ENCODE measurements around the gene CNIH3. TPM values are rescaled to one million over a fixed set of nuclear protein-coding genes. Genes with fewer than 3 reads are reported as not detected.

CNIH3 gene
- polyA plus RNA-seq, 4 donors, result 9.6 to 11.2 (median 10.2) TPM

DNA sequence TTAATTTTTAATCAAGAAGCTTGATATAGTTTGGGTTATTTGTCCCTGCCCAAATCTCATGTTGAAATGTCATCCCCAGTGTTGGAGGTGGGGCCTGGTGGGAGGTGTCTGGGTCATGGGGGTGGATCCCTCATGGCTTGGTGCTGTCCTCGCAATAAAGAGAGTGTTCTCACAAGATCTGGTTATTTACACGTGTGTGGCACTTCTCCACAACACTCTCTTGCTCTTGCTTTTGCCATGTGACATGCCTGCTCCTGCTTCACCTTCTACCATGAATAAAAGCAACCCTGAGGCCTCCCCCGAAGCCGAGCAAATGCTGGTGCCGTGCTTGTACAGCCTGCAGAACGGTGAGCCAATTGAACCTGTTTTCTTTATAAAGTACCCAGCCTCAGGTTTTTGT is 2.6 kb upstream of the CNIH3 start:
- DNase-seq (ENCODE audit: low read depth in 4 of 4, low spot score in 3 of 4), result no peak

DNA sequence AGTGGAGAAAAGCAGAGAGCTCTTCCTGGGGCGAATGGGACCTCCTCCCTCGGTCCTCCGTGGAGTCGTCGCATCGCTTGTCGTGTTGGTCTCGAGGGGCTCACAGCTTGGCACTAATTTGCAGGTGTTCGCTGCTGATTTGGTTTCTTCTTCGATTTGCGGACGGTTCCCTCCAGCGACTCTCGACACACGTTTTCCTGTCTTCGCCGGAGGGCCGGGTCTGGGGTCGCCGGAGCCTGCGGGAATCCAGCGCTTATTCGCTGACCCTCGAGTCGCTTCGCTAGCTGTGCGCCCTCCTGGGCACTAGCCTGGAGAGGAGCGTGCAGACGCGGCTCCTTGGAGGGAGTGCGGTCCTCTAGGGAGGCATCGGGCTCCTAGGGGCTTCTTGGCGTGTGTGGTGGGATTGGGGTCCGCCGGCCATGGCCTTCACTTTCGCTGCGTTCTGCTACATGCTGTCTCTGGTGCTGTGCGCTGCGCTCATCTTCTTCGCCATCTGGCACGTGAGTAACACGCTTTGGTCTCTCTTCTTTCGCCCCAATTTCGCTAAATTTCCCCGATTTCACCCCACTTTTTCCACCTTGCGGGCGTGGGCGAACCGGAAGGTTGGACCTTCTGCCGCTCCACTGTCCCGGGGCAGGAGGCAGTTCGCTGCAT is 766 bp downstream of the CNIH3 start:
- DNase-seq (ENCODE audit: low read depth in 4 of 4, low spot score in 3 of 4), result no peak

DNA sequence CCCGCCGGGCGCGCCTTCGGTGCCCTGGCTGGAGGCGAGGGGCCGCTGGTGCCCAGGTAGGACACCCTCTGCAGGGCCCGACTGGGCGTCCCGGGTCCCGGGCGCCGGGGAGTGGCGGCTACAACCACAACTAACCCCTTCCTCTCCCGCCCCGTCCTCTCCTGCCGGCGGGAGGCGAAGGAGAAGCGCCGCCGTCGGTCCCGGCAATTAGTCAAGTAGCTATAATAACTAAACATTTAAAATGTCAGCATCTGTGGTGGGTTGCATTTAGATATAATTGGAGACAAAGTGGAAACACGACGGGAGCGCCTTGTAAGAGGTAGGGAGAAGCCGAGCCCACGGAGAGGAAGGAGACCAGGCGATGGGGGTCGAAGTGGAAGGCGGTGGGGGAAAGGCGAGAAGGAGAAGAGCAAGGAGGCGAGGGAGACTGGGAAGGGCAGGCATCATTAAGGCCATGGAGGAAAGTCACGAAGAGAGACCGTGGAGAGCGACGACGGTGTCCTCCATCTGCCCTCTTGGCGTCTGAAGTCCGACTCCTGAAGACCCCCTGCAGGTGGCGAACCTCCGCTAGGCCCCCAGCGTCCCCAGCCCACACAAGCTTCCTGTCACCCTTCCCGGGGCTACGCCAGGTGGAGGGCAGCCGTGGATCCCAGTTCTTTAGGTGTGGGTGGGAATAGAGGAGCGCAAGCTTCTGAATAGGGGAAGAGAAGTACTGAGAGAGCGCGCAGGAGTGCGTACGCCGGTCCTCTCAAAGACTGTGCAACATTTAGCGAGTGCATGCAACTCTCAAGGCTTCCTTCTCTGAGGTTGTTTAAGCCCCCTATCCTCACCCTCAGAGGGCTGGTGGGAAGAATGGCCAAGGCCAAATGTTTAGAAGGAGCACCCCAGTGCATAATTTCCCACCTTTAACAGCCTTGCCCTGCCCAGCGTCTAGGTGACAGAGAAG is 1.6 kb downstream of the CNIH3 start:
- no peak for DNase-seq (ENCODE audit: low read depth in 4 of 4, low spot score in 3 of 4)

DNA sequence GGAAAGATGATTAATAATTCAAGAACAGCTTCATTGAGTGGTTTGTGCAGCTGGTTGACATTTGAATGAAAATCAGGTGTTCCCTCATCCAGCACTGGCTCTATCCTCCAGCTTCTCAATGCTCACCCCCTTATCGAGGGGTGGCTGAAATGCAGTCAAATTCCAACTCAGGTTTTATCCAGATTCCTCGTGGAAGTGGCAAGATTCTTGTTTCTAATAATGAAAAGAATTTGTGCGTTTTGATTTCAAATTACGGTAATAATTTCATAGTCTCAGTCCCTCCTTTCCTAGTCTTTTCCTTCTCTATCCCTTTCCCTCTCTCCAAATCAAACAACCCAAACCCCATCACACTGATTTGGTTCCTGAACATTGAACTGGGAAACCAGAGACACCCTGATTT is 3.1 kb downstream of the CNIH3 start:
- no peak for DNase-seq (ENCODE audit: low read depth in 4 of 4, low spot score in 3 of 4)

DNA sequence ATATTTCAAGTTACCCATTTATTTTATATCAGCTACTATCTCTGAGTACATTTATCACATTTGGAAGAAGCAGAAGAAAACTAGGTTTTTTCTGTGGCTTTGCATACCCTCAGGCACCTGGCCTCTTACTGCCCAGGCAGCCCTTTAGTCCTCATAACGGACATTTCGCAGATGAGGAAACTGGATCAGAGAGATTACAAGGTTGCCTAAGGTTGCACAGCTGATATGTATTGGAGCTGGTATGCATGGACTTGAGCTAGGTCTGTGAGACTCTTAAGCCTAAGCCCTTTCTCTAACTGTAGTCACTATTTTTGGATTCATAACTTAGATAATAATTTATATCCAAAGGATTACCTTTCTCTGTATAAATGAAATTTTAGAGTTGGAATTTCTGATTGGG is 4.0 kb downstream of the CNIH3 start:
- no peak for DNase-seq (ENCODE audit: low read depth in 4 of 4, low spot score in 3 of 4)

DNA sequence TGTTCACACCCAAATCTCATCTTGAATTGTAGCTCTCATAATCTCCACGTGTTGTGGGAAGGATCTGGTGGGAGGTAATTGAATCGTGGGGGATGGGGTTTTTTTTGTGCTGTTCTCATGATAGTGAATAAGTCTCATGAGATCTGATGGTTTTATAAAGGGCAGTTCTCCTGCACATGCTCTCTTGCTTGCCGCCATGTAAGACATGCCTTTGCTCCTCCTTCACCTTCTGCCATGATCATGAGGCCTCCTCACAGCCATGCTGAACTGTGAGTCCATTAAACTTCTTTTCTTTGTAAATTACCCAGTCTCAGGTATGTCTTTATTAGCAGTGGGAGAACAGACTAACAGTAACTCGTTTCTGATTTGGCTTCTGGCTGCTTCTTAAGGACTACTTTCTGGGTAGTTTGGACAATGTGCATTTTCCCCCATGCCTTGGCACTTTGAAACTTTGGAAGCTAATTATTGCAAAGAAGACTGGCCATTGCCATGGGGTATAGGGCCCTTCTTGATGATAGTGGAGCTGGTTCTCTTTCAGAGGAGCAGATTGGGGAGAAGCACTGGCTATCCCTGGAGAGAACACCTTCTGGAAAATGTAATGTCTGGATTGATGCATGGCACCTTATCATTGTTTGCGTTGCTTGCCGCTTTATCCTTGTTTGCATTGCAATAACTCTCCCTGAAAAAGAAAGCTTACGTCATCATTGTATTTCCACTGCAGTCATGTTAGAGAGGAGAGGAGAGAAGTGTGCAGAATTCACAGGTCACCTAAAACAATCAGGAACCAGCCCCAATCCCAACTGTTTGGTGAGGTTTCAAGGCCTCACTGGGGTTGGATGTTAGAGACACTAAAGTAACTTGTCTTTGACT is 5.9 kb downstream of the CNIH3 start:
- no peak for DNase-seq (ENCODE audit: low read depth in 4 of 4, low spot score in 3 of 4)

DNA sequence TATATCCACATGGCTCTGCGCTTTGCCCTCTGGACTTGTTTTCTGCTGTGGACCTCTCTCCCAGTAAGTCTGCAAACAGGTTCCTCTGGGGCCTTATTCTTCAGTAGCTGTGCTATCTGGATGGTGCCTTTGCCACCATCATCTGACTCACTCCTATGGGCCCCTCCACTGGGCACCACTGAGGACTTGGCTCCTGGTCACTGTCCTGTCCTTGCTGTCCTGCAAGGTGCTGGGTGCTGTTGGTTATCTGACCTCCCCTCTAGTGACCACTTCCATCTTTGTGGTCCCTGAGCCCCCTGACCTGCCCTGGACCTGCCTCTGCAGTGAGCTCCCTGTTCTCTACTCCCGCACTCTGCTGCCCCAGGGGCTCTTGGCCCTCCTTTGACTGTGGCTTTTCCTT is 6.7 kb downstream of the CNIH3 start:
- no peak for DNase-seq (ENCODE audit: low read depth in 4 of 4, low spot score in 3 of 4)

DNA sequence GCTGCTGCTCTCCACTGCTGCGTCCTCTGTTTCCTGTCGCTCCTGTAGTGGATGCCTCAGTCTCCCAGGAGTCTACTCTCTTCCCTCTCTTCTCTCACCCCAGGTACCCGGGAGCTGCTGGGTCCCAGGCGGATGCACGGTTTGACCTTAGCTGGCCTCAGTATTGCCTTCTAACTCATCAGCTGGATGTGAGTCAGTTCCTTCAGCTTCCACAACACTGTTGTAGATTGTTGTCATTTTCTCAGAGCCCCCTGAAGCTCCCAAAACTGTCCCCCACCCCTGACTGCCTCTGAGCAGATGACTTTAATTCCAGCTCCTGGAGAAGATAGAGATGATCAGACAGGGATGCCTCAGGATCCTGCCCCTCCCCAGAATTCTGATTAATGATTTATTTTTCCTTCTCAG is 7.2 kb downstream of the CNIH3 start:
- no peak for DNase-seq (ENCODE audit: low read depth in 4 of 4, low spot score in 3 of 4)

DNA sequence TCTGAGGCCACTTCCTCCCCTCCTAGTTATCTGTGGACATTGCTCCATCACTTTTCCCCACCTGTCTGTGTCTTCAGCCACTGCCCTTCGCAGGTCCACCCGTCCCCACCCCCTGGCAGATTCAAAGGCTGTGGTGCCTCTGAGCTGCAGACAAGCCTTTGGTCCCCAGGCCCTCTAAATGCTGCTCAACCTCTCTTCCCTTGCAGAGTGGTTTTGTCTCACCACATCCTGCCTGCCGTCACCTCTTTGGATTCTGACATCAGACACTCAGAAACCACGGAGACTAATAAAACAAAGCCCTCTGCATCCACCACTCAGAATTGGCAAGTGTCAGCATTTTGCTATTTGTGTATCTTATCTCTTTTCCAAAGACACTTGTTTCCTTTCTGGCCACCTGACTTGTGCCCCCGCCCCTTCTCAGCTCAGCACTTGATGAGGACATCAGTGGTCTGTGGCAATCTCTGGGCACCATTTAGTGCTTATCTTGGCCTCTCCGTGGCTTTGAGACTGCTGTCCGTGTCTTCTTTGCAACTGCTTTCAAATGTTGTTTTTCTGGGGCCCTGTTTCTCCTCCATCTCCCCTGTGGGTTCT is 7.7 kb downstream of the CNIH3 start:
- DNase-seq (ENCODE audit: low read depth in 4 of 4, low spot score in 3 of 4), result no peak

DNA sequence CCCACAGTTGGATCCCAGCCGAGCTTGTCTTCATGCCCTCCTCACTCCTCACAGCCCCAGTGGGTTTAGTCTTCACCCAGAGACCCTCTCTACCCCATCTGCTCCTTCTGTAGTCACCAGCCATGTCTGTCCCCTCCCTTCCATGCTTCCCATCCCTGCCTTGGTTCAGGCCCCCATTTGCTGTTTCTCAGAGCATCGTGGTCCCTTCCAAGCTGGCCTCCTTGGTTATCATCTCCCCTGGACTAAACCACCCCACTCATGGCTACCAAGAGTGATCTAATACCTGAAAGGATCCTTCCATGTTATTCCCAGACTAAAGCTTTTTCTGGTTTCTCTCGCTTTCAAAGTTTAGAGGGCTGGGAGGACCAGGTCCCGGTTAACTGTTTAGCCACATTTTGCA is 8.3 kb downstream of the CNIH3 start:
- no peak for DNase-seq (ENCODE audit: low read depth in 4 of 4, low spot score in 3 of 4)

DNA sequence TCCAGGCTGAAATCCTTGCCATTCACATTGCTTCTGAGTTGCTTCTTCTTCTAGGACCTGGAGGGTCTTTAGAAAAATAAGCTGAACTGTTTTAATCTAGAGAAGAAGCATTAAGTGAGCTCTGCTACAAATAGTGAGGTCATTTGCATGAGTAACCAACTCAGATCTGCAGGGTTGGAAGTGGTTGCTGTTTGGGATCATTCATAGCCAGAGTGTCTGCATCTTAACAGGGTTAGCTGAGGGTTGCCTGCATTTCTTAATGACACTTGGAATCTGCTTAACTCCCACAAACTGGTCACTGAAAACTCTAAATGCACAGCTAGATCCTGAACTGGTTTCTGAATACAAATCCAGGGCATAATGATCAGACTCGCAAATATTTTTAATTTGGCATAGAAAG is 9.9 kb downstream of the CNIH3 start:
- no peak for DNase-seq (ENCODE audit: low read depth in 4 of 4, low spot score in 3 of 4)

DNA sequence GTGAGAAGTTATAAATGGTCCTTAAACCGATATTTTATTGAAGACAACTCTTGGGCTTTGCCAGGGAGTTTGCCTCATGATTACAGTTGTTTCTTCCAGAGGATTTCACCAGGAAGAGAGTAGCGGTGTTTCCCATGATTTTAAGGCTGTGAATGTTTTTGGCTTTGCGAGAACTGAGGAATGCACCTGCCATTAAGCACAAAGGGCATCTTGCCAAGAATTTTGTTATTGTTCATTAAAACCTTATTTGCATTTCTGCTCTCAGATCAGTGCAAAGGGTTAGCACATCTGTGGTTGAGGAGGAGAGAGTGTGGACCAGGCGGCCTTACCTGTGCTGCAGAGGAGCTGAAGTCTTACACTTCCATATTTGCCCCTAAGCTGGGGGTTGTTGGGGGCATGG is 13.8 kb downstream of the CNIH3 start:
- DNase-seq (ENCODE audit: low read depth in 4 of 4, low spot score in 3 of 4), result no peak

DNA sequence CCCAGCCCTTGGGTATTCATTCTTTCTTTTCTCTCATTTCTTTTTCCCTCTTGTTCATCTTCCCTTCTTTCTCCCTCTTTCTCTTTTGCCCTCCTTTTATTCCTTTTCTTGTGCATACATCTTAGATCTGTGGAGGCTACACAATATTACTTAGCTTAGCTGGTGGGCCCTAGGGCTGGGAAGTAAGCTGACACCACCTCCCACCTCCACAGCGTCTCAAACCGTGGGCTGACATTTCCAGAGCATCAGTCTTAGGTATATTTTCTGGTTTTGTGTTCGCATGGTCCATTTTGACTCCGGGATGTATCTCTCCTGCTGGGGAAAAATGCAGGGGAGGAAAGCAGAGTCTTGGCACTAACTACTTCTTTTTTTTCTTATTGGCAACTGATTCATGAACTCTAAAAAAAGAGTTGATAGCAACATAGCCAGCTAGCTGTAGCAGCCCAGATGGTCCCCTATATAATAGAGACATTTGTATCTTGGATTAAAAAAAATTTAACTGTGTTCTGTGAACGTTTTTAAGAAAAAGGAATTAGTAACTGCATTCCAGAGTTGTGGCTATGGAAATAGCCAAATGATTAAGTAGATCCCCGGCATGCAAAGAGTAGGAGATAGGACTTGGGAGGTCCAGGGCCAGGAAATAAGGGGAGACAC is 15.5 kb downstream of the CNIH3 start:
- no peak for DNase-seq (ENCODE audit: low read depth in 4 of 4, low spot score in 3 of 4)

DNA sequence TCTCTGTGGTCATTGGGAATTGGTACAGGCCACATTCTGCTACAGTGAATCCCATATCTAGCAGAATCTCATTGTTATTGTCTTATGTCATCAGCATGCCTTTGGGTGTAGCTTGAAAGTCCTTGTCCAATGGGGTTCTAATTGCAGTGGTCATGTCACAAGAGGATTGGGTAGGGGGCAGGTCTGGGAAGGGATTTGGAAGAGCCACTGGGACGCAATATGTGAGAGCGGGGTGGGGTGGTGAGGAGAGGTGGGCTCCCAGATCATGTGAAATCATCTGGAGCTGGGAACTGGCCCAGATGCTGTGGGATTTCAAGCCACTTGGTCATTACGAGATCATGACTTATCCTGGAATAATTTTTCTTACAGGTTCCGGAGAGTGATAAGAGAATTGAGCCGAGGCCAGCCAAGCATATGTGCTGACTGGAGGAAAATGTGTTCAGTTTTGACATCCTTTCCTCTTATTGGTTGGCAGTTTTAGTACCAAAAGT is 16.3 kb downstream of the CNIH3 start:
- no peak for DNase-seq (ENCODE audit: low read depth in 4 of 4, low spot score in 3 of 4)

DNA sequence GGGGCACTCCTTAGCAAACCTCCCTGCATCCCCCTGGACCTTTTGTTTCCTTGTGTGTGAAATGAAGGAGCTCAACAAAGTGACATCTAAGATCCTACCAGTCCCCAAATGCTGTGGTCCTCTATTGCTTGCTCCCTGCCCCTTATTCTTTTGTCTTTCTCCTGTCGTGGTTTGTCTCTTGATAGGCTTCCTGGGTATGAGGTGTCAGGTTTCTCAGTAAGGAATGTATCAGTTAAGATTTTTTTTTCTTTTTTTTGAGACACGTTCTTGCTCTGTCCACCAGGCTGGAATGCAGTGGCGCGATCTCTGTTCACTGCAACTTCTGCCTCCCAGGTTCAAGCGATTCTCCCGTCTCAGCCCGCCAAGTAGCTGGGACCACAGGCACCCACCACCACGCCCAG is 16.8 kb downstream of the CNIH3 start:
- no peak for DNase-seq (ENCODE audit: low read depth in 4 of 4, low spot score in 3 of 4)

DNA sequence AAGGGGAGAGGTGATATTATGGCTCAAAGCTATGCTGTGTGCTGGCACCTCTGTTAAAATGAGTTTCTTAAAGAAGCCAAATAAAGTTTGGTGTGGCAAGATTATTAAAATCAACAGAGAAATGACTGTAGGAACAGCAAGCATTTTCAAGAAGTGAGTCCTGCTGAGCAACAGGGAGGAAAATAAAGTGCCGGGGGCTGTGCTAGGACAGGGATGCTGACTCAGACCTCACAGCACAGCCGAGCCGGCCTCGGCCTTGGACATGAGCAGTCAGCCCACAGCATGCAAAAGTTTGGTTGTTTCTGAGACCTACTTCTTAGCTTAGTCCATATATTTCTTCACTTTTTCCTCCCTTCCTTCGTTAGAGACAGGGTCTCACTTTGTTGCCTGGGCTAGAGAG is 19.2 kb downstream of the CNIH3 start:
- DNase-seq (ENCODE audit: low read depth in 4 of 4, low spot score in 3 of 4), result no peak

DNA sequence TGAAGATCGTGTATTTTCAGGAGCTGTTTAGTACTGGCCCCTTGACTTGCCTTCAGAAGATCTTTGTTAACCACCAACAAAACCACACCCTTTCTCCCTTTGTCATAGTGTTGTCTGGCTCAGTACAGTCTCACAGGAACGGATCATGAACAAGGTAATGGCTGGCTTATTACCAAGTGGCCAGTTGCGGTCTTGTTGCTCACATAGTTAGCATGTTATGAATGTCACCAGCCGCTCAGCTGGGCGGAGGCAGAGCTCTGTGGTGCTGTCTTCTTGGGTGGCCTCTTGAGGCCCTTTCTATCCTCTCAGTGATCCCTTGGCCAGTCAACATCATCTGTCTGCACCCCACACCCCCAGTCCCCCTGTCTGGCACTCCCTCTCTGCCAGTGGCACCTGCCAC is 21.4 kb downstream of the CNIH3 start:
- DNase-seq (ENCODE audit: low read depth in 4 of 4, low spot score in 3 of 4), result no peak

DNA sequence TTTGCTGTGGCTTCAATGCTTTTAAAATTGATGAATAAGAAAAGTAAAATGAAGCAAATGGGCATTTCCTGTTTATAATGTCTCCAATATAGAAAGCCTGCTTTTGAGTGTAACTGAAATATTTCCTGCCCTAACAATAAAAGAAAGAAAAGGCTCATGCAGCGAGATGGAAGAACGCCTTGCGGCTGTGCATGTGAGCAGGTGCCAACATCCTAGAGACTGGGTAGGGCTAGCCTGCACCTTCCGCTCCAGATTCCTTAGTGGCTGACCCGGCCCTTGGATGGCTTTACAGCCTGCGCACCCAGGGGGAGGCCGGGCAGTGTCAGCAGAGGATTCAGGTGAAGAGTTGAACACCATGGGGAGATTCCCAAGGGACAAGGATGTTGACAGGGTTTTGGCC is 21.8 kb downstream of the CNIH3 start:
- DNase-seq (ENCODE audit: low read depth in 4 of 4, low spot score in 3 of 4), result no peak

DNA sequence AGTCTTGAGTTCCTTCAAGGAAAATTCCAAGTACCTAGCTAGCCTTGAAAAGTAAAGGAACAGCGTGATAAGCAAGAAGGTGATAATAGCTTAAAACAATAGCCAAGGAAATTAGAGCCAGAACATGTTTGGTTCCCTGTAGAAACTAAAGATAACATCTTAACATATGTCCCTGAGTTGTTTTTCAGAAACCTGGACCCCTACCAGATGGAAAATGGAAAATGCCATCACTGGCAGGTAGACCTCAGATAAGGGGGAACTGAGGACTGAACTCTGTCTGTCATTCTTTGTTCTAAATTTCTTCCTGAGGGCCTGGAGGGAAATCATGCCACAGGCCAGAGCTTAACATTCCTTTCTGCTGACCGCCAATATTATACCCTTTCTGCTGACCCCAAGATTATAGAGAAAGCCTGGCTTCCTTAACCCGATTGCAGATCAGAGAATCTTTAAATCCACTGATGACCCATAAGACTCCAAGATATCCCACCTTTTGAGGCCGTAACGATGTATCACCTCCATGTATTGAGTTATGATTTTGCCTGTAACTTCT is 23.4 kb downstream of the CNIH3 start:
- DNase-seq (ENCODE audit: low read depth in 4 of 4, low spot score in 3 of 4), result no peak

DNA sequence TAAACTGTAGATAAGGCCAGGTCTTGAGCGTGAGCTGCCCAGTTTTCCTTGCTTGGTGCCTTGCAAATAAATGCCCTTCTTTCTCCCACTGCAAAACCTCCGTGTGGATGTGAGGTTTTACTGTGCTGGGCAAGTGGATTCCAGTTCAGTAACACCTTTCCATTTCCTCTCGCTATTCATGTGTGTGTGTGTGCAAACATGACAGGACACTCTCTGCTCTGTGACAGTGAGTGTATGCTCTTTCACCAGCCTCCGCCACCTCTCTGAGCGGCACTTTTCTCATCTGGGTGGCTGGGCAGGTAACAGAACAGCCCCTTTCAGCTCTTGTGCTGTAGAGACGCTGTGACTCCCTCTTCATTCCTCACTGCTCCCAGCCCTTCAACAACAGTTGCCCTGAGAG is 23.9 kb downstream of the CNIH3 start:
- DNase-seq (ENCODE audit: low read depth in 4 of 4, low spot score in 3 of 4), result no peak
